Smooth muscle cell (in vitro differentiated cells): ENCODE data around the gene MLXIPL. TPM values are rescaled to one million over a fixed set of nuclear protein-coding genes. Genes with fewer than 3 reads are reported as not detected.
"Not testable (repeated sequence)": the region's sequence is repeated elsewhere in the genome, so short reads cannot be mapped to it uniquely, and the experiment has no call there.

Experiments used
- DNase-seq: peaks from one replicate; lab custom pipeline; 2025; ENCODE audit not compliant: unreplicated experiment; lab: John Stamatoyannopoulos, UW
- H2AFZ ChIP-seq: fragments of 200-600 bp; sonication (generic); 2 replicates; pipeline ENCODE4 v1.6.0; 2016; ENCODE audit warnings: antibody characterized with exemption, low read depth, mild to moderate bottlenecking
- H3F3A ChIP-seq: fragments of 200-600 bp; sonication (generic); 2 replicates; pipeline ENCODE4 v1.6.0; 2017; ENCODE audit warnings: antibody characterized with exemption, low read depth
- H3K27ac ChIP-seq: fragments of 200-600 bp; sonication (generic); 2 replicates; pipeline ENCODE4 v1.5.1; 2016; ENCODE audit warnings: low read depth, mild to moderate bottlenecking
- H3K27me3 ChIP-seq: fragments of 200-600 bp; sonication (generic); 2 replicates; pipeline ENCODE4 v1.6.1; 2016; ENCODE audit warnings: low read depth, mild to moderate bottlenecking
- H3K36me3 ChIP-seq: fragments of 200-600 bp; sonication (generic); 2 replicates; pipeline ENCODE4 v1.5.1; 2016; ENCODE audit warnings: low read depth
- H3K4me1 ChIP-seq: fragments of 200-600 bp; sonication (generic); 2 replicates; pipeline ENCODE4 v1.5.1; 2016; ENCODE audit warnings: low read depth
- H3K4me2 ChIP-seq: fragments of 200-600 bp; sonication (generic); 2 replicates; pipeline ENCODE4 v1.6.0; 2016; ENCODE audit warnings: mild to moderate bottlenecking
- H3K4me3 ChIP-seq: fragments of 200-600 bp; sonication (generic); 2 replicates; pipeline ENCODE4 v1.5.1; 2016; ENCODE audit warnings: mild to moderate bottlenecking
- H3K79me2 ChIP-seq: fragments of 200-600 bp; sonication (generic); 2 replicates; pipeline ENCODE4 v1.6.0; 2016; ENCODE audit warnings: low read depth, mild to moderate bottlenecking
- H3K9ac ChIP-seq: fragments of 200-600 bp; sonication (generic); 2 replicates; pipeline ENCODE4 v1.6.0; 2016; ENCODE audit warnings: low read depth
- H3K9me3 ChIP-seq: fragments of 200-600 bp; sonication (generic); replicated peaks from 2 replicates; pipeline ENCODE4 v1.5.1; 2016; ENCODE audit warnings: low read depth
- H4K20me1 ChIP-seq: fragments of 200-600 bp; sonication (generic); 2 replicates; pipeline ENCODE4 v1.6.0; 2016; ENCODE audit warnings: low read depth
- CTCF ChIP-seq: fragments of 200-600 bp; sonication (generic); IDR thresholded peaks from 2 replicates; pipeline ENCODE4 v1.5.1; 2017; ENCODE audit warnings: borderline replicate concordance, mild to moderate bottlenecking, antibody characterized with exemption; ENCODE audit not compliant: insufficient read depth, poor library complexity, severe bottlenecking
- WGBS: methylation state at CpG from one replicate; pipeline ENCODE4 v1.1.7; 2016; ENCODE audit warnings: low lambda C conversion rate; 5-methylcytosine and 5-hydroxymethylcytosine counted together
- polyA plus RNA-seq: library from polyadenylated mRNA; unstranded; fragments of >200 nt; fragmentation: Nextera tagmentation; extraction: Ambion mirVana; gene quantifications from 2 replicates; pipeline ENCODE4 v1.2.1, GENCODE V29; 2016
- total RNA-seq: library from RNA; depleted of rRNA; stranded (reverse); fragments of >200 nt; gene quantifications from 2 replicates; pipeline ENCODE4 v1.2.3, GENCODE V29; 2014

Gene MLXIPL
- total and polyA plus RNA-seq, 2 experiments from 2014 or later = not detected

GRCh38 chr7:73668103-73668885, 44.0 kb upstream of the MLXIPL start:
- peak overlapping the region; percentile 43 for H3K9ac ChIP-seq
- peak overlapping the region; percentile 97 for H3K4me2 ChIP-seq
- DNase-seq = no peak
- no peaks in the 10 kb centered on the region for H3K9me3 ChIP-seq
- H3K27ac ChIP-seq = no peak overlapping the region
- peak overlapping the region; percentile 72 for H2AFZ ChIP-seq
- no peaks in the 10 kb centered on the region for H3K27me3 ChIP-seq
- H3K36me3 ChIP-seq = no peaks in the 10 kb centered on the region
- no peaks in the 10 kb centered on the region for H3F3A ChIP-seq
- no peak for TF ChIP-seq CTCF
- H3K4me1 ChIP-seq = peaks cover 5% of the 10 kb centered on the region
- H4K20me1 ChIP-seq = no peaks in the 10 kb centered on the region
- WGBS = 16% methylated on average over 13 of the region's 52 CpGs
- H3K79me2 ChIP-seq = no peaks in the 10 kb centered on the region
- peak overlapping the region; percentile 82 for H3K4me3 ChIP-seq

- Histone ChIP-seq H3K27me3 (no peaks in the 10 kb centered on the region), H3F3A (no peaks in the 10 kb centered on the region), H3K36me3 (no peaks in the 10 kb centered on the region), H3K27ac (no peak within 1 kb of the TSS), H4K20me1 (no peaks in the 10 kb centered on the region), H2AFZ (peak within 1 kb of the TSS; percentile 72), H3K79me2 (no peaks in the 10 kb centered on the region), H3K9ac (peak within 1 kb of the TSS; percentile 43), H3K4me1 (peaks cover 5% of the 10 kb centered on the region), H3K4me2 (peak within 1 kb of the TSS; percentile 97), H3K9me3 (peaks cover 3% of the 10 kb centered on the region), H3K4me3 (peak within 1 kb of the TSS; percentile 82)
- peak; percentile 86 for DNase-seq
- WGBS = 14% methylated on average over 22 of the region's 79 CpGs
- peak; percentile 81 for TF ChIP-seq CTCF
Measured at GRCh38 chr7:73667344-73668102, 43.2 kb upstream of the MLXIPL start, which contains the start of gene VPS37D. TSS of gene VPS37D (plus strand) at chr7:73667831. CDS start at chr7:73667959, 128 bp downstream.

- no peak overlapping the region for H2AFZ ChIP-seq
- H3K4me1 ChIP-seq = no peaks in the 10 kb centered on the region
- H3K4me3 ChIP-seq = no peak overlapping the region
- no peak for DNase-seq
- no peaks in the 10 kb centered on the region for H3F3A ChIP-seq
- H3K4me2 ChIP-seq = no peak overlapping the region
- peaks cover 3% of the 10 kb centered on the region for H3K9me3 ChIP-seq
- H3K27ac ChIP-seq = no peak overlapping the region
- H3K36me3 ChIP-seq = no peaks in the 10 kb centered on the region
- TF ChIP-seq CTCF = no peak
- no peaks in the 10 kb centered on the region for H3K79me2 ChIP-seq
- H3K9ac ChIP-seq = no peak overlapping the region
- no peaks in the 10 kb centered on the region for H3K27me3 ChIP-seq
- H4K20me1 ChIP-seq = no peaks in the 10 kb centered on the region
Measured at GRCh38 chr7:73663033-73663432, 38.7 kb upstream of the MLXIPL start.

GRCh38 chr7:73660594-73660993, 36.3 kb upstream of the MLXIPL start:
- H3K79me2 ChIP-seq, DNase-seq, H2AFZ ChIP-seq, H3K27me3 ChIP-seq, H3F3A ChIP-seq, H3K36me3 ChIP-seq, H3K9me3 ChIP-seq, H4K20me1 ChIP-seq, H3K9ac ChIP-seq, H3K4me2 ChIP-seq, H3K4me3 ChIP-seq, H3K4me1 ChIP-seq, H3K27ac ChIP-seq: not testable (repeated sequence)
- WGBS = 83% methylated on average over 4 of the region's 4 CpGs
